GM19324 (cell line): ENCODE measurements around the gene GPN1.
"Not testable (repeated sequence)": the region's sequence is repeated elsewhere in the genome, so short reads cannot be mapped to it uniquely, and the experiment has no call there.

Experiments
- ATAC-seq: cut with Tn5 transposase; IDR thresholded peaks from one replicate; pipeline ENCODE4 v1.9.1; 2021; ENCODE audit warnings: mild to moderate bottlenecking, moderate library complexity; ENCODE audit not compliant: unreplicated experiment, low FRiP score

The GPN1 gene

DNA sequence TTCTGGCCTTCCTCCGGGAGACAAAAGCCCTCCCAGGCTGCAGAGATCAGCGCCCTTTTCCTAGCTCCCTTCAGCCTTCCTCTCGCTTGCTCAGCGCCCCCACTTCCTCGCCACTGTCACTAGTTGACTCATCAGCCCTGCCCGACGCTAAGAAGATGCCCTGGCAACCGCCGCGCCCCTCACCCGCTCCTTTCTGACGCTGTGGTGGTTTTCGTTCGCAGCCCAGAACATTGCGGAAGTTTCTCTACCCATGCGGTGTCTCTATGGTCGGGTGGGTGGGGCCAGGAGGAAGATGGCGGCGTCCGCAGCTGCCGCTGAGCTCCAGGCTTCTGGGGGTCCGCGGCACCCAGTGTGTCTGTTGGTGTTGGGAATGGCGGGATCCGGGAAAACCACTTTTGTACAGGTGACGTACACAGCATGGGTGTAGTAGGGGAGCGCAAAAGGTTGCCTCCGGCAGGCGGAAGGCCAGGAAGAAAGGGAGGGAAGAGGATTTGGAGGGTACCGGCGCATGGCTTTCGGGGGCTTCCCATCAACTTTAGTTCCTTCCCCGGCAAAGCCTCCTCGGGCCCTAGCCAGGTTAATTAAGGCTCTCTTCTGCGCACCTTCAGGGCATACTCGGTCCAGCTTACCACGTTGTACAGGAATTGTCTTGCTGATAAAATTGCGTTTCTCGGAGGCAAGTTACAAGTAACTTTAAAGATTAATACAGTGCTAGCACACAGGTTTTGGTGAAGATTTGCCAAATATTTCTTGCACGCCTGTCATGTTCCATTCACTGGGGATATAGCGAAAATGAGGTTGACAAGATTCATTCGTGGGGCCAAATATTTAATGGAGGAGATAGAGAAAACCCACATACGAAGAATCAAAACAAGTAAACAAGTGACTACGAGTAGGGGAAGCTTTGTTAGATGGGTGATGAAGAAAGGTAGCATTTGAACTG is at the start of gene GPN1, which contains the start of gene CCDC121:
Gene GPN1, plus strand, starts transcription at position 284 of the 943 bp plus-strand sequence. Its CDS starts 9 bp downstream, at position 293.
Gene CCDC121, minus strand, starts transcription at position 246 of the 943 bp plus-strand sequence. CDS start 1,213 bp downstream, outside the sequence.
- ATAC-seq, result peak; percentile 94

GRCh38 chr2:27581417-27582128 is 47.3 kb upstream of the GPN1 start:
- no peak for ATAC-seq

- no peak for ATAC-seq
Observed at GRCh38 chr2:27582129-27582694, 46.6 kb upstream of the GPN1 start.

- ATAC-seq, result peak; percentile 85
Observed at GRCh38 chr2:27582695-27583389, 46.0 kb upstream of the GPN1 start, which contains the start of gene ZNF512. Gene ZNF512 (plus strand): TSS chr2:27583042. CDS start chr2:27583113, 71 bp downstream.

DNA sequence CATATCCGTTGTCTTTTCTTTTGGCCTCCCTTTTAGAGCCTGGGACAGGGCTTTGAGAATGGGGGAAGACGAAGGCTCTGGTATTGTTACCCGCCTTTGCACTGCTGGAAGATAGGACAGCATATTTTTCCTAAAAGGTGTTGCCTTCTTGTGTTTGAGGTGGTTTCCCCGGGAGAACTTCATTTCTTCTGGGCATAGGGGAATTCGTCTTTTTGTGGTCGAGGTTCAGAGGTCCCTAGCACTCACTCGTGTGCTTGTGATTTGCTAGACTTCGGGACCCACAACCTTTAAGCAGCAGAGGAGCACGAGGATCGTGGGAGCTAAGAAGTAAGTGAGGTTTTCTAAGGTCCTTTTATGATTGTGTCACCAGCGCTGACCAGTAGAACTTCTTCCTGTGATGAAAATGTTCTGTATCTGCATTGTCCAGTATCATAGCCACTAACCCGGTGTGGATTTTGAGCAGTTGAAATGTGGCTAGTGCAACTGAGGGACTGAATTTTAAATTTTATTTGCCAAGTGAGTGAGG is 45.4 kb upstream of the GPN1 start:
- ATAC-seq, result no peak

- no peak for ATAC-seq
Observed at GRCh38 chr2:27584597-27584996, 44.3 kb upstream of the GPN1 start.

GRCh38 chr2:27587025-27587424 is 41.8 kb upstream of the GPN1 start:
- ATAC-seq, result no peak

- no peak for ATAC-seq
Observed at GRCh38 chr2:27588308-27588707, 40.5 kb upstream of the GPN1 start.

DNA sequence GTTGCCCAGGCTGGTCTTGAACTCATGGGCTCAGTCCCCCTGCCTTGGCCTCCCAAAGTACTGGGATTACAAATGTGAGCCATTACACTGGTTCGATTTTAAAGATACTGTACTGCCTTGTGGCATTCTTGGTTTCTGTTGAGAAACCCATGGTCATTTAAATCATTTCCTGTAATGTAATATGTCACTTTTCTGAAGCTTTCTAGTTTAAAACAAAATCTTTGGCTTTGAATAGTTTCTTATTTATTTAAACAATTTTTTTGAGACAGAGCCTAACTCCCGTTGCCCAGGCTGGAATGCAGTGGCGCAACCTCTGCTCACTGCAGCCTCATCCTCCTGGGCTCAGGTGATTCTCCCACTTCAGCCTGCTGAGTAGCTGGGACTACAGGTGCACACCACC is 37.1 kb upstream of the GPN1 start:
- no peak for ATAC-seq

DNA sequence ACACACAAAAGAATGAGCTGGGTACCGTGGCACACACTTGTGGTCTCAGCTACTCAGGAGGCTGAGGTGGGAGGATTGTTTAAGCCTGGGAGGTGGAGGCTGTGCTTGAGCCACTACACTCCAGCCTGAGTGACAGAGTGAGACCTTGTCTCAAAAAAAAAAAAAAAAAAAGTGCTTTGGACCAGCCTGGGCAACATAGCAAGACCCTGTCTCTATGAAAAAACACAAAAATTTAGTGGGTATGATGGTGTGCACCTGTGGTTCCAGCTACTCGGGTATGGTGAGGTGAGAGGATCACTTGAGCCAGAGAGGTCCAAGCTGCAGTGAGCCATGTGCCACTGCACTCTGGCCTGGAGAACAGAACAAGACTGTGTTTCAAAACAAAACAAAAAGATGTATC is 35.6 kb upstream of the GPN1 start:
- no peak for ATAC-seq

GRCh38 chr2:27594020-27594703 is 34.7 kb upstream of the GPN1 start:
- not testable (repeated sequence) for ATAC-seq

GRCh38 chr2:27595412-27595811 is 33.4 kb upstream of the GPN1 start:
- ATAC-seq, result not testable (repeated sequence)

- no peak for ATAC-seq
Observed at GRCh38 chr2:27596627-27597026, 32.2 kb upstream of the GPN1 start.

DNA sequence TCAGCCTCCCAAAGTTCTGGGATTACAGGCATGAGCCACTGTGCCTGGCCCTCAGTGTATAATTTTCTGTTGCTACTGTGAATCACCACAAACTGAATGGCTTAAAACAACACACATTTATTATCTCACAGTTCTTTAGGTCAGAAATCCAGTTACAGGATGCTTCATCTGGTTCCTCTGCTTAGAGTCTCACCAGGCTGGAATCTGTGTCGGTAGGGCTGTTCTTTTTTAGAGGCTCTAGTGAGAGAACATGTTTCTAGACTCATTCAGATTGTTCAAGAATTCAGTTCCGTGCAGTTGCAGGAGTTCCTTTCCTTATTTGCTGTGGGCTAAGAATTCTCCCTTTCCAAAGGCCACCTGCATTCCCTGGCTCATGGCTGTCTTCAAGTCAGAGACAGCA is 22.2 kb upstream of the GPN1 start:
- no peak for ATAC-seq

- ATAC-seq, result no peak
Observed at GRCh38 chr2:27613985-27614384, 14.9 kb upstream of the GPN1 start.

DNA sequence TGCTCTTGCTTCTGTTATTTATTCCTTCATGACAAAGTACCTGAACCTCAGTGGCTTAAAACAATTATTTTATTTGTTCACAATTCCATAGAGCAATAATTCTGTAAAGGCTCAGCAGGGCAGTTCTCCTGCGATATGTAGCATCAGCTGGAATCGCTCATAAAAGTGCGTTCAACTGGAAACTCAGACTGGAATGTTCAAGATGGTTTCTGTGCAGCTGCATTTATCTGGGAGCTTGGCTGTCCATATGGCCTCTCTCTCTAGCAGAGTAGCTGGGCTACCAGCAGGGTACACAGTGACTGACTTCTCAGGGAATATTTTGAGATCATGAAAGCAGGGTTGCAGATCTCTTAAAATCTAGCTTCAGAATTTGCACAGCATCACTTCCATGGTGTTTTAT is 13.5 kb upstream of the GPN1 start:
- ATAC-seq, result no peak

GRCh38 chr2:27621524-27621923 is 7.3 kb upstream of the GPN1 start:
- no peak for ATAC-seq

DNA sequence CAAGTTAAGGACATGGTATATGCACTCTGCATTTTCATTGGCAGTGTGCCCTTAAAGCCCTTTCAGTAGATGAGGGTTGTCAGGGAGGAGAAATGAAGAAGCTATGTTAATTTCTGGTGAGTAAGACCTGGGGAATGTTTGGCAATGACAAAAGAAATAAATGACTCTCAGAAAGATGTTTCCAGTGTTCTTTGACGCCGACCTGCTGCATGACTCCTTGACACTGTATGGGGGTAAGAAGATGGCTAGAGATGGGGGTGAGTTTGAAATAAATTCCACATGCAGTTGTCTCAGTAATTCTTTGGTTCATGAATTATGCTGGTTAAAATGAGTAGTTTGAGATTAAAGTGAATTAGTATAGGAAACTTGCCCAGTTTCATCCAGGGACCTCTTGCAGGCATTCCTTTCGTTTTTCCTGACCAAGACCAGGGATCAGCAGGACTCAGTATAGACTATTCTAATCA is 5.9 kb upstream of the GPN1 start:
- ATAC-seq, result no peak

- ATAC-seq, result no peak
Observed at GRCh38 chr2:27624943-27625342, 3.9 kb upstream of the GPN1 start.
